ENCODE results near the gene SCIN. TPM values are rescaled to one million over a fixed set of nuclear protein-coding genes. Genes with fewer than 3 reads are reported as not detected.
"Not testable (repeated sequence)": the region's sequence is repeated elsewhere in the genome, so short reads cannot be mapped to it uniquely, and the experiment has no call there.

Gene SCIN
- total RNA-seq, 2 experiments from 2014 or later = 1.6 to 1.7 TPM

DNA sequence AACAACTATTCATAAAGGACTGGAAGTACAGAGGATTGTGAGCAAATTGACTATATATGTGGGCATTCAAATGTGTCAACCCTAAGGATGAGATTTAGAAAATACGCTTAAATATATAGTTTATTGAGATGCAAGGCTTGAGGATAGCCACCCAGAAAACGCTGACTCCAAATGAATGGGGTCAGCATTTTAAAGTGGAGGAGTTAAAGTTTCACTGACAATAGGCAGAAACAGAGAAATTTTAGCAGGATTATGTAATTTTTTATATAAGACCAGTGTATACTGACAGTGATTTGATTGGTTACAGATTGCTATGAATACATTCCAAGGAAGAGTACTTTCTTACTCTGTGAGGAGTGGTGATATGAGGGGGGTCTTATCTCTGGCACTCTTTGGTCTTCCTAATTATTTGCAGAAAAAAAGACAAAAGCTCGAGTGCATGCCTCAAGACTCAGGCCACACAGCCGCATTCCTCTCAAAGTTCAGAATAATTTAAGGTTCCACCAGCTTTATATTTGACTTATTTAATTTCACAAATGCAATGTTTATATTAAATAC lies 78.3 kb downstream of the SCIN start:
- H3K4me1 Mint-ChIP-seq = no peaks in the 10 kb centered on the region
- DNase-seq = no peak
- POLR2A ChIA-PET = no interaction called here
- H3K27me3 Mint-ChIP-seq = peaks cover 2% of the 10 kb centered on the region
- no peak overlapping the region for H3K4me3 Mint-ChIP-seq
- CTCF ChIA-PET = no interaction called here
- H3K9me3 Mint-ChIP-seq = no peaks in the 10 kb centered on the region
- no peak overlapping the region for H3K27ac Mint-ChIP-seq
- no peaks in the 10 kb centered on the region for H3K36me3 Mint-ChIP-seq (ENCODE audit: low read depth)

DNA sequence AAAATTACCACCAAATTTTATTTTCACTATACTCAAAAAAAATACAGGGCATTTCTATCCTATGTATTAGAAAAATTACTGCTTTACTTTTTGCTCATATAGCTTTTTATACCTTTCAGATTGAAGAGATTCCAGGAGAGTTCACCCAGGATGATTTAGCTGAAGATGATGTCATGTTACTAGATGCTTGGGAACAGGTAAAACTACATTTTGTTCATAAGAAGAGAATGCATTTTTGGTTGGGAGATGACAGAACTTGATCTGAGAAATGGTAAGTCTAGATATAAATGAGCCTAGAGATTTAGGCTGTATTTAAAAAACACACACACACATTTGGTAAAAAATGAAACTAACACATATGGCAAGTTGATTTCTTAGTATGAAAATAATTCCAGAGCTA lies 78.8 kb downstream of the SCIN start:
- Mint-ChIP-seq H3K4me1 (no peaks in the 10 kb centered on the region), H3K27me3 (peaks cover 2% of the 10 kb centered on the region), H3K36me3 (ENCODE audit: low read depth) (no peaks in the 10 kb centered on the region), H3K27ac (no peak overlapping the region), H3K9me3 (no peaks in the 10 kb centered on the region), H3K4me3 (no peak overlapping the region)
- DNase-seq = no peak
- ChIA-PET POLR2A (no interaction called here), CTCF (no interaction called here)

DNA sequence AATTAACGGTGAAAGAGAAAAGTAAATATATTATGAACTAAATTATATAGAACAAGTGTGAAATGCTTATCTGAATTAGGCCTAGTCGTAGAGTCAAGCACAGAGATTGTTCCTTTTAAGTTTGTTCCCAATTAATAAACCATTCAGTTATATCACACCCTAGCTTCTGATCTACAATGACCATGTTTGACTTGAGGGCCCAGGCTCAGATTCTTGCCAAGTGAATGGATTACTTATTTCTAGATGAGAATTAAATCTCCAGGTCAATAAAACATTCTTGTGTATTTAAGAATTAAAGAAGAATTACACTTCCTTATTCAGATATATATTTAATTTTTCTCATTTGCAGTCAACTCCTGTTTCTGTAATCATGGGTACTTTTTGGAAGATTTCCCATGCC lies 79.6 kb downstream of the SCIN start:
- H3K27me3 Mint-ChIP-seq = peaks cover 2% of the 10 kb centered on the region
- no peaks in the 10 kb centered on the region for H3K9me3 Mint-ChIP-seq
- DNase-seq = no peak
- H3K4me3 Mint-ChIP-seq = no peak overlapping the region
- POLR2A ChIA-PET = no interaction called here
- CTCF ChIA-PET = no interaction called here
- no peak overlapping the region for H3K27ac Mint-ChIP-seq
- H3K36me3 Mint-ChIP-seq (ENCODE audit: low read depth) = no peaks in the 10 kb centered on the region
- no peaks in the 10 kb centered on the region for H3K4me1 Mint-ChIP-seq

DNA sequence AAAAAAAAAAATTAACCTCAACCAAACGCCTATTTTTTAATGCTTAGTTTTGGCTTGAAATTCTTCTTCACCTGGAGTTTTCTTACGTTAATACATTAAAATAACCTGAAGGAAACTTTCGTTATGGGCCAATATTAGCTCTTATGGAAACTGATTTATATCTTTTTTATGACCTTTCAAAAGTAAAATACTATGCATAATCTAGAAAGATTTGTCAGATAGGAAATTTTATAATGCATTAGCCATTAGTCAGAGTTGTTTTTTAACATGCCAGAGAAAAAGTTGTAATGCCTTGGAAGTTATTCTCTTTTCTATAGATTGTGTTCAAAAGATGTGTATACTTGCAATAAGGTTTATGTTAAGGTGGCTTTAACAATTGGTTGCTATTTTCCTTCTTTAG lies 82.6 kb downstream of the SCIN start:
- Mint-ChIP-seq H3K9me3 (no peaks in the 10 kb centered on the region), H3K4me3 (no peak overlapping the region)
- POLR2A ChIA-PET = no interaction called here

DNA sequence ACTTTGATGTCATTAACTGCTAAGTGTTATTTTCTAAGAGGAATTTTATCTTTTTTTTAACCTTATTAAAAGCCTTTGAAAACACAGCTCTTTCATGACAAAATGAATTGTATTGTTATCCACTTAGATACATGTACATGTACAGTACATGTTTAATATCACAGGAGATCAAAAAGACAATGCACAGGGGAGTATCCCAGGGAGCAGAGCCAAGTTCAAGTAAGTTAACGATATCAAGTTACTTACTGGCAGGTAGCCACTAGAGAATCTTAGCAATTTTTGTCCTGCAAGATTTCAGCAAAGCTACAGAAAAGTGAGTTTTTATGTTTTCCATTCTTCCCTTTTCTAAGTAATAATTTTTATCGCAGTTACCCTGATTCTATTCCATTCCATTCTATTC lies 83.0 kb downstream of the SCIN start:
- no peak for DNase-seq
- Mint-ChIP-seq H3K4me1 (no peaks in the 10 kb centered on the region), H3K27ac (no peak overlapping the region), H3K4me3 (no peak overlapping the region), H3K9me3 (no peaks in the 10 kb centered on the region), H3K27me3 (peaks cover 2% of the 10 kb centered on the region), H3K36me3 (ENCODE audit: low read depth) (no peaks in the 10 kb centered on the region)
- CTCF ChIA-PET = interaction anchor here (1.8 kb wide), 1 partner anchor 33 kb away, joined by 6 read pairs; no protein-coding TSS in a partner anchor
- POLR2A ChIA-PET = no interaction called here

More for the DNA sequence above, 82.6 kb downstream of the SCIN start:
- Mint-ChIP-seq H3K27me3 (peaks cover 2% of the 10 kb centered on the region), H3K27ac (no peak overlapping the region), H3K36me3 (ENCODE audit: low read depth) (no peaks in the 10 kb centered on the region), H3K4me1 (no peaks in the 10 kb centered on the region)
- DNase-seq = no peak
- CTCF ChIA-PET = interaction anchor here (1.8 kb wide), 1 partner anchor 34 kb away, joined by 6 read pairs; no protein-coding TSS in a partner anchor

DNA sequence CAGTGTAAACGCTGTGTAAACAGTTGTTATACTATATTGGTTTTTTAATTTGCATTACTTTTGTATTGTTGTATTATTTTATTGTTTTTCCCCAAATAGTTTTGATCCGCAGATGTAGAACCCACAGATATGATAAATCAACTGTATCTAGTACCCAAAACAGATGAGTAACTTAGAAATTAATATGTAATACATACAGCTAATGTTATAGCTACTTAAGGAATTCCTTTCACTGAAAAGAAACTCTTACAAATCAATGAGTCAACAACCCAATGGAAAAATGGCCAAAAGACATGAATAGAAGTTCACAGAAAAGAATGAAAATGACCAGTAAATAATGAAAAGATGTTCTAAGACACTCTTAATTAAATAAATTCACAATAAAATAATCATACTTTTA lies 84.6 kb downstream of the SCIN start:
- H3K9me3 Mint-ChIP-seq = no peaks in the 10 kb centered on the region
- POLR2A ChIA-PET = no interaction called here
- DNase-seq = no peak
- H3K36me3 Mint-ChIP-seq (ENCODE audit: low read depth) = no peaks in the 10 kb centered on the region
- CTCF ChIA-PET = interaction anchor here (1.2 kb wide), 1 partner anchor 32 kb away, joined by 3 read pairs; the partner anchor contains the start of gene ARL4A
- peaks cover 2% of the 10 kb centered on the region for H3K27me3 Mint-ChIP-seq
- no peak overlapping the region for H3K4me3 Mint-ChIP-seq
- no peak overlapping the region for H3K27ac Mint-ChIP-seq
- no peaks in the 10 kb centered on the region for H3K4me1 Mint-ChIP-seq

DNA sequence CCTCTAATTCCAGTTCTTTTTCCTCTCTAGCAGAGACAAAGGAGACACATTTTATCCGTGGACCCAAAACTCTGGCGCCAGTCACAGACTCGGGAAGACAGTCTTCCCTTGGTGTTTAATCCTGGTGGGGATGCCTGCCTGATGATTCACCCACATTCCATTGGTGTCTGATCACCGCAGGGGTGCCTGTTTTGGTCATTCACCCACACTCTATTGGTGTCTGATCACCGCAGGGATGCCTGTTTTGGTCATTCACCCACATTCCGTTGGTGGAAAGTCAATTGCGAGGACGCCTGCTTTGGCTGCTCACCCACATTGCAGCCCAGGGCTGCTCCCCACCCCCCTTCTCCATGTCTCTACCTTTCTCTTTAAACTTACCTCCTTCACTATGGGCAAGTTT lies 89.9 kb downstream of the SCIN start:
- H3K36me3 Mint-ChIP-seq (ENCODE audit: low read depth); CTCF ChIA-PET; H3K27me3 Mint-ChIP-seq; H3K4me1 Mint-ChIP-seq; POLR2A ChIA-PET; DNase-seq; H3K27ac Mint-ChIP-seq; H3K9me3 Mint-ChIP-seq; H3K4me3 Mint-ChIP-seq: not testable (repeated sequence)

DNA sequence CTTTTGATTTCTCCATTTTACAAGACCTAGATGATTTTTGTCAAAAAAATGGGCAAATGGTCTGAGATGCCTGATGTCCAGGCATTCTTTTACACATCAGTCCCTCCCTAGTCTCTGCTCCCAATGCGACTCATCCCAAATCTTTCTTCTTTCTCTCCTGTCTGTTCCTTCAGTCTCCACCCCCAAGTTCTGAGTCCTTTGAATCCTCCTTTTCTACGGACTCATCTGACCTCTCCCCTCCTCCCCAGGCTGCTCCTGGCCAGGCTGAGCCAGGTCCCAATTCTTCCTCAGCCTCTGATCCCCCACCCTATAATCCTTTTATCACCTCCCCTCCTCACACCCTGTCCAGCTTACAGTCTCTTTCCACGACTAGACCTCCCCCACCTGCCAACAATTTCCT lies 90.5 kb downstream of the SCIN start:
- CTCF ChIA-PET, POLR2A ChIA-PET, H3K4me3 Mint-ChIP-seq: not testable (repeated sequence)

DNA sequence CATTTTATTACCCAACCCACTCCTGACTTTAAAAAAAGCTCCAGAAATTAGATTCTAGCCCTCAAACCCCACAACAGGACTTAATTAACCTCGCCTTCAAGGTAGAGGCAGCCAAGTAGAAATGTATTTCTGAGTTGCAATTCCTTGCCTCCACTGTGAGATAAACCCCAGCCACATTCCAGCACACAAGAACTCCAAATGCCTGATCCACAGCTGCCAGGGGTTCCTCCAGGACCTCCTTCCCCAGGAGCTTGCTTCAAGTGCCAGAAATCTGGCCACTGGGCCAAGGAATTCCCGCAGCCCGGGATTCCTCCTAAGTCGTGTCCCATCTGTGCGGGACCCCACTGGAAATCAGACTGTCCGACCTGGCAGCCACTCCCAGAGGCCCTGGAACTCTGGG lies 91.1 kb downstream of the SCIN start:
- Mint-ChIP-seq H3K4me1 (no peaks in the 10 kb centered on the region), H3K27me3 (no peaks in the 10 kb centered on the region), H3K27ac (no peak overlapping the region), H3K9me3 (no peaks in the 10 kb centered on the region), H3K36me3 (ENCODE audit: low read depth) (no peaks in the 10 kb centered on the region), H3K4me3 (no peak overlapping the region)
- POLR2A ChIA-PET = no interaction called here
- CTCF ChIA-PET = no interaction called here
- no peak for DNase-seq

More for the DNA sequence above, 90.5 kb downstream of the SCIN start:
- not testable (repeated sequence) for H3K9me3 Mint-ChIP-seq; H3K4me1 Mint-ChIP-seq; H3K27ac Mint-ChIP-seq; DNase-seq; H3K36me3 Mint-ChIP-seq (ENCODE audit: low read depth); H3K27me3 Mint-ChIP-seq

DNA sequence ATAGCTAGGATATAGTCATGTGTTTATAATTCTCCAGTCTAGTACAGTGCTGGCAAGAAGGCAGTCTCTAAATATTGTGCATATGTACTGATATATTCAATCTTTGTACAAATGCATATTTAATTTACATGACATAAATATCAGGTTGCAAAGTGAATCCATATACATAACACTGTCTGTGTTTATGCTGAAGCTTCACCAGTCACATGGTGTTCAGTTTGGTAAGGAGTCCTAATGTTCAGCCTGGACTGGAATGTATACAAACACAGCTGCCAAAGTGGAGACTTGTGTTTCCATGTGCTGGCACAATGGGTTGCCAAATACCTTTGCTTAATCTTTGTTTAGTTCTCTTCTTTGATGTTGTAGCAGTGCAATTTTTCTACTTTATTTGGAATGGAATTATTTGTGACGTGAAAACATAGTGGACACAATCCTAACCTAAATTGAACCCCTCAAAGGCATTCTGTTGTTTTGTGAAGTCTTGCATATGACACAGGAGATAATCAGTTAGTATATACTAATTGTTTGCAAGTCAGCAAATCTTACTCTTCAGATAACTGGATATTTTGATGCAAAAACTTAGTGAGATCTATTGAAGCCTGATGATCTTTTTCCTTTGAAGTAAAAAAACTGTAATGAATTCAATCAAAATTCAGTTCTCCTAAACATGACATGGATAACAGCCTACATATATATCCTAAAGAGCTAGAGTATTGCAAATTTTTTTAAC lies 99.6 kb downstream of the SCIN start:
- no peak overlapping the region for H3K4me3 Mint-ChIP-seq
- no peak overlapping the region for H3K27ac Mint-ChIP-seq
- H3K9me3 Mint-ChIP-seq = no peaks in the 10 kb centered on the region
- H3K27me3 Mint-ChIP-seq = no peaks in the 10 kb centered on the region
- no peaks in the 10 kb centered on the region for H3K36me3 Mint-ChIP-seq (ENCODE audit: low read depth)
- POLR2A ChIA-PET = no interaction called here
- peaks cover 5% of the 10 kb centered on the region for H3K4me1 Mint-ChIP-seq
- CTCF ChIA-PET = interaction anchor here (1.0 kb wide), 1 partner anchor 16 kb away, joined by 3 read pairs; no protein-coding TSS in a partner anchor
- no peak for DNase-seq

DNA sequence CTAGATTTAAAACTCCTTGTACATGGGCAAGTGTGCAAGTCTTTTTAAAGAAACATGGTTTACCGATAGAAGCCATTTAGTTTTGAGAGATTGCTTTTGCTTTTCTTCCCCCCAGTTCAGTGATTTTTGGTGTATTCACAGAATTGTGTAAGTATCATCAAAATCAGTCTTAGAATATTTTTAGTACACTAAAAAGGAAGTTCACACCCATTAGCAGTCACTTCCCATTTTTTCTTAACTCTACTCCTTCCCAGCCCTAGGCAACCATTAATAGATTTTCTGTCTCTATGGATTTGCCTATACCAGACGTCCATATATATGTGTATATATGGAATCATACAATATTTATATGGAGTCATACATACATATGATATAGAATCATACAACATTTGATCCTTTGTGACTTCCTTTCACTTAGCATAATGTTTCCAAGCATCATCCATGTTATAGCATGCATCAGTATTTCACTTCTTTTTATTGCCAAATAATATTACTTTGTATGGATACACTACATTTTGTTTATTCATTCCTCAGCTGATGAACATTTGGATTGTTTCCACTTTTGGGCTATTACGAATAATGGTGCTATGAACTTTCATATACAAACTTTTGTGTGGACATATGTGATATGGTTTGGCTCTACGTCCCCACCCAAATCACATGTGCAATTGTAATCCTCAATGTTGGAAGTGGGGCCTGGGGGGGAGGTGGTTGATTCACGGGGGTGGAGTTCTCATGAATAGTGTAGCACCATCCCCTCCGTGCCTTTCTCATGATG lies 100.4 kb downstream of the SCIN start:
- ChIA-PET CTCF (interaction anchor here (1.0 kb wide), 1 partner anchor 16 kb away, joined by 3 read pairs; no protein-coding TSS in a partner anchor), POLR2A (no interaction called here)
- H3K4me3 Mint-ChIP-seq = no peak overlapping the region
- no peaks in the 10 kb centered on the region for H3K27me3 Mint-ChIP-seq
- no peak overlapping the region for H3K27ac Mint-ChIP-seq
- no peaks in the 10 kb centered on the region for H3K36me3 Mint-ChIP-seq (ENCODE audit: low read depth)
- DNase-seq = no peak
- H3K4me1 Mint-ChIP-seq = peaks cover 8% of the 10 kb centered on the region
- H3K9me3 Mint-ChIP-seq = no peaks in the 10 kb centered on the region

DNA sequence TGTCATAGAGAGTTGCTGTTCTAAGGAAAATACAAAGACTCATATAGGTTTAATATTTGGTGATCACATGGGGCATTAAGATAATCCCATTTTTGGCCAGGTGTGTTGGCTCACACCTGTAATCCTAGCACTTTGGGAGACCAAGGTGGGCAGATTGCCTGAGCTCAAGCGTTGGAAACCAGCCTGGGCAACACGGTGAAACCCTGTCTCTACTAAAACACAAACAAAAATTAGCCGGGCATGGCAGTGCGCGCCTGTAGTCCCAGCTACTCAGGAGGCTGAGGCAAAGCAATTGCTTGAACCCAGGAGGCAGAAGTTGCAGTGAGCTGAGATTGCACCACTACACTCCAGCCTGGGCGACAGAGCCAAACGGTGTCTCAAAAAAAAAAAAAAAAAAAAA lies 102.9 kb downstream of the SCIN start:
- H3K27ac Mint-ChIP-seq; POLR2A ChIA-PET; H3K4me1 Mint-ChIP-seq; DNase-seq; H3K36me3 Mint-ChIP-seq (ENCODE audit: low read depth); H3K4me3 Mint-ChIP-seq; H3K9me3 Mint-ChIP-seq; H3K27me3 Mint-ChIP-seq: not testable (repeated sequence)
- CTCF ChIA-PET = interaction anchor here (3.5 kb wide), 1 partner anchor 13 kb away, joined by 16 read pairs; the partner anchor contains the start of gene ARL4A

DNA sequence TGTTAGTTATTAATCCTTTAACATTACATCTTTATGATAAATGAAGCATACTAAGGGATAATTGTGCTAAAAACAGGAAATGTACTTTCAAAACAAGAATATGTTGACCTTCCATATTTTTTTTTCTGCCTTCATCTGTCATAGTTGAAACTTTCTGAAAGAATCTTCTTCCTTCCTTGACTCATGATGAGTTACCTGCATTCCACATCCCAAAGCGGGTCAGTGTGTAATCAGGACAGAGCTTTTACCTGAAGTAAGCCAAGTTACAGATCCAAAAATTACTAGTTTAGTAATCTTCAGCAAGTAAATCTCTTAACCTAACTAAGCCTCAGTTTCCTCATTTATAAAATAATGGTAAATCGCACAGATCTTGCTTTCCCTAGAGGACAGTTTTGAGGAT lies 103.5 kb downstream of the SCIN start:
- no peak overlapping the region for H3K27ac Mint-ChIP-seq
- CTCF ChIA-PET = interaction anchor here (1.2 to 3.5 kb wide), 2 partner anchors 13 to 524 kb away, joined by 3 to 16 read pairs; partner anchors contain the start of gene ARL4A
- peaks cover 8% of the 10 kb centered on the region for H3K4me1 Mint-ChIP-seq
- H3K4me3 Mint-ChIP-seq = no peak overlapping the region
- H3K27me3 Mint-ChIP-seq = no peaks in the 10 kb centered on the region
- POLR2A ChIA-PET = interaction anchor here (1.2 kb wide), 1 partner anchor 13 kb away, joined by 5 read pairs; no protein-coding TSS in a partner anchor
- H3K9me3 Mint-ChIP-seq = no peaks in the 10 kb centered on the region
- no peaks in the 10 kb centered on the region for H3K36me3 Mint-ChIP-seq (ENCODE audit: low read depth)
- DNase-seq = no peak
